Stimulated activated naive B cell treated with anti-CD40 and anti-IgM and Interleukin-4, amounts not matched to agents 10 μg/mL and 1 μg/mL and 100 μg/mL, for 72 hours (primary cell): ENCODE data around the gene BLOC1S1.

Source experiments
- ATAC-seq, 2 donors: fragments of 150-1000 bp; cut with Tn5 transposase; replicated peaks; 2 replicates each; pipeline ENCODE4 v1.10.0; 2021; ENCODE audit warnings: moderate library complexity in 1 of 2
- DNase-seq: peaks from one replicate; pipeline ENCODE4 v3.0.0; 2021
- H3K27ac Mint-ChIP-seq: one replicate; pipeline ENCODE4 v1.8.0; 2022; ENCODE audit warnings: mild to moderate bottlenecking, mixed read lengths
- H3K27me3 Mint-ChIP-seq, 2 donors: one replicate each; pipeline ENCODE4 v1.8.0; 2022; ENCODE audit warnings: mixed read lengths in 2 of 2
- H3K36me3 Mint-ChIP-seq, 2 donors: one replicate each; pipeline ENCODE4 v1.8.0; 2022; ENCODE audit warnings: mixed read lengths in 2 of 2, mild to moderate bottlenecking in 1 of 2
- H3K4me1 Mint-ChIP-seq, 2 donors: one replicate each; pipeline ENCODE4 v1.8.0; 2022; ENCODE audit warnings: mixed read lengths in 2 of 2, mild to moderate bottlenecking in 1 of 2
- H3K4me3 Mint-ChIP-seq, 2 donors: one replicate each; pipeline ENCODE4 v1.8.0; 2022; ENCODE audit warnings: mild to moderate bottlenecking in 2 of 2, mixed read lengths in 2 of 2, moderate library complexity in 1 of 2
- H3K9me3 Mint-ChIP-seq, 2 donors: one replicate each; pipeline ENCODE4 v1.8.0; 2022; ENCODE audit warnings: mixed read lengths in 2 of 2, mild to moderate bottlenecking in 1 of 2

BLOC1S1 gene

GRCh38 chr12:55715833-55716581, at the start of gene BLOC1S1:
Gene BLOC1S1, plus strand, starts transcription at chr12:55716046. Its CDS starts 6 bp downstream, at chr12:55716052.
- ATAC-seq (peak; percentile 93 to 94), DNase-seq (peak; percentile 89)
- H3K36me3 Mint-ChIP-seq, result peaks cover 4 to 14% of the 10 kb centered on the region in 2 donors
- H3K27me3 Mint-ChIP-seq, result no peaks in the 10 kb centered on the region
- peaks cover 24 to 43% of the 10 kb centered on the region in 2 donors for H3K4me1 Mint-ChIP-seq
- H3K4me3 Mint-ChIP-seq, result peak within 1 kb of the TSS; percentile 93 to 95
- H3K9me3 Mint-ChIP-seq, result no peaks in the 10 kb centered on the region
- peak within 1 kb of the TSS; percentile 98 for H3K27ac Mint-ChIP-seq

- no peaks in the 10 kb centered on the region for H3K36me3 Mint-ChIP-seq
- ATAC-seq (no peak), DNase-seq (no peak)
- H3K9me3 Mint-ChIP-seq, result no peaks in the 10 kb centered on the region
- H3K4me1 Mint-ChIP-seq, result no peaks in the 10 kb centered on the region
- H3K27ac Mint-ChIP-seq, result peak overlapping the region; percentile 4
- peaks cover 0 to 4% of the 10 kb centered on the region in 2 donors for H3K27me3 Mint-ChIP-seq
- H3K4me3 Mint-ChIP-seq, result no peak overlapping the region
Observed at GRCh38 chr12:55666508-55666907, 49.3 kb upstream of the BLOC1S1 start.

GRCh38 chr12:55670276-55670675, 45.6 kb upstream of the BLOC1S1 start:
- Mint-ChIP-seq H3K4me1 (peaks cover 15 to 18% of the 10 kb centered on the region in 2 donors), H3K27ac (no peak overlapping the region), H3K9me3 (no peaks in the 10 kb centered on the region), H3K4me3 (no peak overlapping the region), H3K27me3 (no peaks in the 10 kb centered on the region), H3K36me3 (no peaks in the 10 kb centered on the region)
- no peak for ATAC-seq
- no peak for DNase-seq

GRCh38 chr12:55671746-55672145, 44.1 kb upstream of the BLOC1S1 start:
- Mint-ChIP-seq H3K27me3 (no peaks in the 10 kb centered on the region), H3K9me3 (no peaks in the 10 kb centered on the region), H3K27ac (no peak overlapping the region), H3K36me3 (peaks cover 0 to 2% of the 10 kb centered on the region in 2 donors), H3K4me3 (no peak overlapping the region), H3K4me1 (peaks cover 17 to 18% of the 10 kb centered on the region in 2 donors)
- no peak for ATAC-seq
- DNase-seq, result no peak

- H3K27me3 Mint-ChIP-seq, result no peaks in the 10 kb centered on the region
- DNase-seq (peak; percentile 16), ATAC-seq (peak; percentile 100)
- peak overlapping the region; percentile 4 to 39 for H3K4me3 Mint-ChIP-seq
- no peaks in the 10 kb centered on the region for H3K9me3 Mint-ChIP-seq
- peaks cover 17 to 18% of the 10 kb centered on the region in 2 donors for H3K4me1 Mint-ChIP-seq
- H3K27ac Mint-ChIP-seq, result peak overlapping the region; percentile 91
- H3K36me3 Mint-ChIP-seq, result peaks cover 0 to 2% of the 10 kb centered on the region in 2 donors
Observed at GRCh38 chr12:55673638-55674037, 42.2 kb upstream of the BLOC1S1 start.

- Mint-ChIP-seq H3K4me3 (no peak overlapping the region), H3K27ac (no peak overlapping the region), H3K27me3 (no peaks in the 10 kb centered on the region), H3K36me3 (peaks cover 0 to 2% of the 10 kb centered on the region in 2 donors), H3K9me3 (no peaks in the 10 kb centered on the region), H3K4me1 (peaks cover 17 to 19% of the 10 kb centered on the region in 2 donors)
- DNase-seq, result no peak
- ATAC-seq, result no peak
Observed at GRCh38 chr12:55675666-55676065, 40.2 kb upstream of the BLOC1S1 start.

GRCh38 chr12:55676707-55677106, 39.1 kb upstream of the BLOC1S1 start:
- no peak overlapping the region for H3K27ac Mint-ChIP-seq
- H3K27me3 Mint-ChIP-seq, result no peaks in the 10 kb centered on the region
- ATAC-seq, result no peak
- no peak for DNase-seq
- no peak overlapping the region for H3K4me3 Mint-ChIP-seq
- H3K9me3 Mint-ChIP-seq, result no peaks in the 10 kb centered on the region
- H3K4me1 Mint-ChIP-seq, result peaks cover 27 to 30% of the 10 kb centered on the region in 2 donors
- H3K36me3 Mint-ChIP-seq, result peaks cover 0 to 2% of the 10 kb centered on the region in 2 donors

- peaks cover 0 to 2% of the 10 kb centered on the region in 2 donors for H3K36me3 Mint-ChIP-seq
- no peaks in the 10 kb centered on the region for H3K27me3 Mint-ChIP-seq
- H3K4me1 Mint-ChIP-seq, result peaks cover 29 to 40% of the 10 kb centered on the region in 2 donors
- no peak overlapping the region for H3K27ac Mint-ChIP-seq
- no peaks in the 10 kb centered on the region for H3K9me3 Mint-ChIP-seq
- DNase-seq, result no peak
- no peak for ATAC-seq
- H3K4me3 Mint-ChIP-seq, result no peak overlapping the region
Observed at GRCh38 chr12:55679691-55680090, 36.2 kb upstream of the BLOC1S1 start.

GRCh38 chr12:55681142-55682077, 34.4 kb upstream of the BLOC1S1 start:
- peak; percentile 64 to 68 for ATAC-seq
- peaks cover 25 to 37% of the 10 kb centered on the region in 2 donors for H3K4me1 Mint-ChIP-seq
- DNase-seq, result no peak
- H3K27me3 Mint-ChIP-seq, result no peaks in the 10 kb centered on the region
- no peaks in the 10 kb centered on the region for H3K36me3 Mint-ChIP-seq
- no peaks in the 10 kb centered on the region for H3K9me3 Mint-ChIP-seq
- peak overlapping the region; percentile 42 for H3K27ac Mint-ChIP-seq
- H3K4me3 Mint-ChIP-seq, result peak overlapping the region; percentile 71 to 76

- H3K27me3 Mint-ChIP-seq, result no peaks in the 10 kb centered on the region
- DNase-seq, result no peak
- H3K4me3 Mint-ChIP-seq, result peak overlapping the region; percentile 71 to 76
- no peaks in the 10 kb centered on the region for H3K9me3 Mint-ChIP-seq
- no peaks in the 10 kb centered on the region for H3K36me3 Mint-ChIP-seq
- peak; percentile 51 to 57 for ATAC-seq
- H3K4me1 Mint-ChIP-seq, result peaks cover 27 to 37% of the 10 kb centered on the region in 2 donors
- peak overlapping the region; percentile 42 for H3K27ac Mint-ChIP-seq
Observed at GRCh38 chr12:55682087-55682796, 33.6 kb upstream of the BLOC1S1 start.

GRCh38 chr12:55683676-55684075, 32.2 kb upstream of the BLOC1S1 start:
- Mint-ChIP-seq H3K36me3 (no peaks in the 10 kb centered on the region), H3K4me1 (peaks cover 32 to 44% of the 10 kb centered on the region in 2 donors), H3K27ac (no peak overlapping the region), H3K9me3 (no peaks in the 10 kb centered on the region), H3K27me3 (no peaks in the 10 kb centered on the region), H3K4me3 (no peak overlapping the region)
- DNase-seq (no peak), ATAC-seq (no peak)

- Mint-ChIP-seq H3K27ac (no peak overlapping the region), H3K27me3 (no peaks in the 10 kb centered on the region), H3K4me3 (no peak overlapping the region), H3K9me3 (no peaks in the 10 kb centered on the region), H3K36me3 (no peaks in the 10 kb centered on the region), H3K4me1 (peaks cover 32 to 44% of the 10 kb centered on the region in 2 donors)
- no peak for DNase-seq
- ATAC-seq, result no peak
Observed at GRCh38 chr12:55684761-55685370, 31.0 kb upstream of the BLOC1S1 start.

GRCh38 chr12:55685671-55686070, 30.2 kb upstream of the BLOC1S1 start:
- H3K27ac Mint-ChIP-seq, result no peak overlapping the region
- H3K4me1 Mint-ChIP-seq, result peaks cover 32 to 43% of the 10 kb centered on the region in 2 donors
- H3K4me3 Mint-ChIP-seq, result no peak overlapping the region
- no peaks in the 10 kb centered on the region for H3K9me3 Mint-ChIP-seq
- H3K27me3 Mint-ChIP-seq, result no peaks in the 10 kb centered on the region
- ATAC-seq, result no peak
- DNase-seq, result no peak
- H3K36me3 Mint-ChIP-seq, result no peaks in the 10 kb centered on the region
